HUES64 (cell line): Measurements from ENCODE around the gene ZNF280C. TPM values are rescaled to one million over a fixed set of nuclear protein-coding genes. Genes with fewer than 3 reads are reported as not detected.
A peak's percentile ranks its signal among the peaks of the same experiment; 100 is the strongest.

Experiments
- H3K27ac ChIP-seq: 2 replicates; pipeline ENCODE4 v1.7.0; 2013; ENCODE audit warnings: low read depth, low read length, inconsistent platforms
- H3K27me3 ChIP-seq: 2 replicates; pipeline ENCODE4 v1.6.1; 2013; ENCODE audit warnings: mild to moderate bottlenecking, low read length; ENCODE audit not compliant: insufficient read depth
- H3K36me3 ChIP-seq: 2 replicates; pipeline ENCODE4 v1.6.1; 2013; ENCODE audit warnings: mild to moderate bottlenecking, low read length; ENCODE audit not compliant: insufficient read depth
- H3K4me1 ChIP-seq: 2 replicates; pipeline ENCODE4 v1.6.1; 2013; ENCODE audit warnings: mild to moderate bottlenecking, low read length, moderate library complexity; ENCODE audit not compliant: insufficient read depth
- H3K4me3 ChIP-seq: 2 replicates; pipeline ENCODE4 v1.5.1; 2013; ENCODE audit warnings: mild to moderate bottlenecking, low read length, moderate library complexity
- H3K9ac ChIP-seq: 2 replicates; pipeline ENCODE4 v1.6.1; 2013; ENCODE audit warnings: mild to moderate bottlenecking, low read depth, low read length
- H3K9me3 ChIP-seq: 2 replicates; pipeline ENCODE4 v1.6.1; 2013; ENCODE audit warnings: low read depth, low read length; ENCODE audit not compliant: insufficient read depth
- WGBS: fragments of 150-250, 120-280 bp; methylation state at CpG from one replicate; pipeline ENCODE4 v1.1.7; 2013; ENCODE audit warnings: missing lambda C conversion rate; 5-methylcytosine and 5-hydroxymethylcytosine counted together
- polyA plus RNA-seq, 2 experiments: library from polyadenylated mRNA; stranded (reverse); fragments of 50-300 nt; gene quantifications; one replicate each; pipeline ENCODE4 v1.2.3, GENCODE V29; 2013

Gene ZNF280C
- 9.1 TPM for polyA plus RNA-seq (2013, experiment 1 of 2)
- polyA plus RNA-seq (2013, experiment 2 of 2), result 11.5 TPM

- Histone ChIP-seq H3K27ac (peak within 1 kb of the TSS; percentile 98), H3K4me3 (peak within 1 kb of the TSS; percentile 99), H3K9me3 (no peaks in the 10 kb centered on the region), H3K36me3 (no peaks in the 10 kb centered on the region), H3K4me1 (peaks cover 15% of the 10 kb centered on the region; the same call in 1 of the 2 replicates), H3K27me3 (no peaks in the 10 kb centered on the region), H3K9ac (peak within 1 kb of the TSS; percentile 95)
- WGBS, result 4% methylated on average over 59 of the region's 59 CpGs
Observed at GRCh38 chrX:130268449-130269170, at the start of gene ZNF280C. ZNF280C (minus strand) TSS chrX:130268899; CDS start chrX:130260449, 8,450 bp downstream.

GRCh38 chrX:130304587-130305368 is 36.1 kb upstream of the ZNF280C start:
- 90% methylated on average over 5 of the region's 5 CpGs for WGBS
- no peaks in the 10 kb centered on the region for H3K4me1 ChIP-seq
- no peaks in the 10 kb centered on the region for H3K36me3 ChIP-seq
- no peak overlapping the region for H3K9ac ChIP-seq
- H3K27ac ChIP-seq, result no peak overlapping the region
- no peaks in the 10 kb centered on the region for H3K9me3 ChIP-seq
- H3K27me3 ChIP-seq, result no peaks in the 10 kb centered on the region
- no peak overlapping the region for H3K4me3 ChIP-seq

- no peak overlapping the region for H3K27ac ChIP-seq
- no peak overlapping the region for H3K9ac ChIP-seq
- no peaks in the 10 kb centered on the region for H3K27me3 ChIP-seq
- no peaks in the 10 kb centered on the region for H3K9me3 ChIP-seq
- H3K36me3 ChIP-seq, result no peaks in the 10 kb centered on the region
- no peaks in the 10 kb centered on the region for H3K4me1 ChIP-seq
- WGBS, result no CpG with 5 or more reads among the region's 1 CpG
- H3K4me3 ChIP-seq, result no peak overlapping the region
Observed at GRCh38 chrX:130301977-130302376, 33.3 kb upstream of the ZNF280C start.

GRCh38 chrX:130301405-130301804 is 32.7 kb upstream of the ZNF280C start:
- Histone ChIP-seq H3K4me1 (no peaks in the 10 kb centered on the region), H3K9ac (no peak overlapping the region), H3K9me3 (no peaks in the 10 kb centered on the region), H3K36me3 (no peaks in the 10 kb centered on the region), H3K4me3 (no peak overlapping the region), H3K27ac (no peak overlapping the region), H3K27me3 (no peaks in the 10 kb centered on the region)
- WGBS, result no CpG with 5 or more reads among the region's 1 CpG

- Histone ChIP-seq H3K27ac (no peak overlapping the region), H3K9me3 (no peaks in the 10 kb centered on the region), H3K9ac (no peak overlapping the region), H3K4me3 (no peak overlapping the region), H3K36me3 (no peaks in the 10 kb centered on the region), H3K4me1 (no peaks in the 10 kb centered on the region), H3K27me3 (no peaks in the 10 kb centered on the region)
- WGBS, result 82% methylated on average over 2 of the region's 2 CpGs
Observed at GRCh38 chrX:130300010-130300282, 31.2 kb upstream of the ZNF280C start.

- H3K36me3 ChIP-seq, result no peaks in the 10 kb centered on the region
- no peaks in the 10 kb centered on the region for H3K9me3 ChIP-seq
- H3K27ac ChIP-seq, result no peak overlapping the region
- H3K4me1 ChIP-seq, result no peaks in the 10 kb centered on the region
- 86% methylated on average over 19 of the region's 19 CpGs for WGBS
- no peaks in the 10 kb centered on the region for H3K27me3 ChIP-seq
- no peak overlapping the region for H3K9ac ChIP-seq
- H3K4me3 ChIP-seq, result no peak overlapping the region
Observed at GRCh38 chrX:130299279-130300009, 30.7 kb upstream of the ZNF280C start.

- no CpG with 5 or more reads among the region's 2 CpGs for WGBS
- H3K9ac ChIP-seq, result no peak overlapping the region
- no peaks in the 10 kb centered on the region for H3K27me3 ChIP-seq
- no peaks in the 10 kb centered on the region for H3K9me3 ChIP-seq
- H3K36me3 ChIP-seq, result no peaks in the 10 kb centered on the region
- H3K4me3 ChIP-seq, result no peak overlapping the region
- H3K27ac ChIP-seq, result no peak overlapping the region
- no peaks in the 10 kb centered on the region for H3K4me1 ChIP-seq
Observed at GRCh38 chrX:130296743-130297142, 28.0 kb upstream of the ZNF280C start.

- 96% methylated on average over 3 of the region's 3 CpGs for WGBS
- H3K9me3 ChIP-seq, result no peaks in the 10 kb centered on the region
- no peaks in the 10 kb centered on the region for H3K27me3 ChIP-seq
- no peak overlapping the region for H3K4me3 ChIP-seq
- H3K4me1 ChIP-seq, result no peaks in the 10 kb centered on the region
- H3K9ac ChIP-seq, result no peak overlapping the region
- no peak overlapping the region for H3K27ac ChIP-seq
- no peaks in the 10 kb centered on the region for H3K36me3 ChIP-seq
Observed at GRCh38 chrX:130296297-130296678, 27.6 kb upstream of the ZNF280C start.

- 83% methylated on average over 5 of the region's 5 CpGs for WGBS
Observed at GRCh38 chrX:130295519-130296296, 27.0 kb upstream of the ZNF280C start.

GRCh38 chrX:130287071-130287770 is 18.5 kb upstream of the ZNF280C start:
- no peak overlapping the region for H3K4me3 ChIP-seq
- H3K27me3 ChIP-seq, result no peaks in the 10 kb centered on the region
- WGBS, result 92% methylated on average over 11 of the region's 11 CpGs
- no peak overlapping the region for H3K27ac ChIP-seq
- H3K4me1 ChIP-seq, result no peaks in the 10 kb centered on the region
- no peaks in the 10 kb centered on the region for H3K36me3 ChIP-seq
- H3K9me3 ChIP-seq, result no peaks in the 10 kb centered on the region
- no peak overlapping the region for H3K9ac ChIP-seq

More at GRCh38 chrX:130295519-130296296, 27.0 kb upstream of the ZNF280C start:
- Histone ChIP-seq H3K27me3 (no peaks in the 10 kb centered on the region), H3K4me3 (no peak overlapping the region), H3K9me3 (no peaks in the 10 kb centered on the region), H3K9ac (no peak overlapping the region), H3K36me3 (no peaks in the 10 kb centered on the region), H3K27ac (no peak overlapping the region), H3K4me1 (no peaks in the 10 kb centered on the region)
